NT2/D1 (cell line): Measurements from ENCODE around the gene IWS1.

ENCODE experiments used
- SUZ12 ChIP-seq: IDR thresholded peaks from 2 replicates; pipeline ENCODE4 v1.6.1; 2011; ENCODE audit not compliant: insufficient read length, insufficient read depth; ENCODE audit errors: extremely low read depth
- YY1 ChIP-seq: IDR thresholded peaks from 2 replicates; pipeline ENCODE4 v1.6.1; 2011; ENCODE audit not compliant: insufficient read length, insufficient read depth
- ZNF274 ChIP-seq: IDR thresholded peaks from 2 replicates; pipeline ENCODE4 v1.6.1; 2011; ENCODE audit warnings: mild to moderate bottlenecking, low read depth, low read length

DNA sequence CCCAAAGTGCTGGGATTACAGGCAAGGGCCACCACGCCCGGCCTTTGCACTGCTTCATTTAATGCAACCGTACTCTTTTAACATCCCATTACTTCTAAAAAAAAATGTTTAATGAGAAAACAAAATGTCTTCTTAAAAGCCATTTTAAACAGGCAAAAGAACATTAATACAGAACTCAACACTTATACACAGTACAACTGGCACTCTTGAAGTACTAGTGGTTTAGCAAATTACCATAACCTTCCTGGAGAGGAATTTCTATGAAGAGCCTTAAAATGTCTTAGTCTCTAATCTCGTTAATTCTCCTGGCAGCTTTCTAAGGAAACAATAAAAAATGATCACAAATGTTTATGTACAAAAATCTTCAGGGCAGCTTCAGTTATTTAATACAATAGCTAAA, 5.9 kb downstream of the IWS1 start:
- TF ChIP-seq YY1 (no peak), SUZ12 (no peak), ZNF274 (no peak)
